ENCODE data around the gene ANKMY1.
"Not testable (repeated sequence)": the region's sequence is repeated elsewhere in the genome, so short reads cannot be mapped to it uniquely, and the experiment has no call there.

ANKMY1 gene

GRCh38 chr2:240563951-240564560, 6.3 kb upstream of the ANKMY1 start:
- POLR2A ChIA-PET, result interaction anchor here (1.7 to 3.8 kb wide), 2 partner anchors 22 to 23 kb away, joined by 9 to 46 read pairs; partner anchors contain the start of gene CAPN10
- Histone ChIP-seq H3K4me3 (ENCODE audit: low read depth, low read length) (no peak overlapping the region), H3K9me3 (ENCODE audit: control insufficient read depth, insufficient read depth, low read depth, low read length) (no peaks in the 10 kb centered on the region), H3K4me1 (ENCODE audit: control insufficient read depth, insufficient read depth, low read length) (peaks cover 8% of the 10 kb centered on the region), H3K27ac (ENCODE audit: extremely low read depth, low read depth, low read length) (no peak overlapping the region), H3K36me3 (ENCODE audit: control insufficient read depth in 2 of 2, insufficient read depth in 1 of 2, low read length in 2 of 2) (peaks cover 0 to 22% of the 10 kb centered on the region in 2 experiments; a peak in 1 of 3 replicates)
- TF ChIP-seq HOXD13 (CRISPR knock-in tag; IDR thresholded peaks at IDR 0.05; ENCODE audit: borderline replicate concordance), result no peak
- CTCF ChIA-PET, result interaction anchor here (0.5 to 3.8 kb wide), 4 partner anchors 16 to 50 kb away, joined by 4 to 33 read pairs (median 7); no protein-coding TSS in a partner anchor

GRCh38 chr2:240563231-240563630, 5.4 kb upstream of the ANKMY1 start:
- H3K9me3 ChIP-seq (ENCODE audit: control insufficient read depth, insufficient read depth, low read depth, low read length); H3K27ac ChIP-seq (ENCODE audit: extremely low read depth, low read depth, low read length); H3K4me3 ChIP-seq (ENCODE audit: low read depth, low read length); H3K4me1 ChIP-seq (ENCODE audit: control insufficient read depth, insufficient read depth, low read length): not testable (repeated sequence)
- H3K36me3 ChIP-seq (ENCODE audit: control insufficient read depth in 2 of 2, insufficient read depth in 1 of 2, low read length in 2 of 2), result peaks cover 0 to 27% of the 10 kb centered on the region in 2 experiments; a peak in 1 of 3 replicates
- ChIA-PET POLR2A (interaction anchor here (0.7 to 1.7 kb wide), 2 partner anchors 23 to 42 kb away, joined by 3 to 9 read pairs; partner anchors contain the start of gene CAPN10), CTCF (interaction anchor here (0.6 to 1.5 kb wide), 2 partner anchors 15 to 49 kb away, joined by 3 to 4 read pairs; no protein-coding TSS in a partner anchor)

GRCh38 chr2:240561325-240561971, 3.7 kb upstream of the ANKMY1 start:
- H3K4me1 ChIP-seq (ENCODE audit: control insufficient read depth, insufficient read depth, low read length), result peaks cover 5% of the 10 kb centered on the region
- CTCF ChIA-PET, result interaction anchor here (1.7 kb wide), 1 partner anchor 26 kb away, joined by 4 read pairs; no protein-coding TSS in a partner anchor
- peak; percentile 28; the same call in 1 of the 2 replicates for TF ChIP-seq ZBTB20 (tag by site-specific recombination; IDR thresholded peaks at IDR 0.05)
- TF ChIP-seq ZNF280D (tag by site-specific recombination; IDR thresholded peaks at IDR 0.05), result no peak
- TF ChIP-seq INSM2 (tag by site-specific recombination; IDR thresholded peaks at IDR 0.05), result no peak
- no peak for TF ChIP-seq HOXD13 (CRISPR knock-in tag; IDR thresholded peaks at IDR 0.05; ENCODE audit: borderline replicate concordance)
- TF ChIP-seq ZBTB11 (tag by site-specific recombination; conservative IDR thresholded peaks at IDR 0.05; ENCODE audit: low read depth), result 0 out of 2 replicates have a peak, but pooled peaks have one; percentile 7
- TF ChIP-seq SP3 (tag by site-specific recombination; IDR thresholded peaks at IDR 0.05), result peak; percentile 3; the same call in 1 of the 2 replicates
- no peak for TF ChIP-seq ZXDB (tag by site-specific recombination; IDR thresholded peaks at IDR 0.05)
- no peak for TF ChIP-seq ZNF791 (tag by site-specific recombination; IDR thresholded peaks at IDR 0.05)
- no peak for TF ChIP-seq ZNF121 (tag by site-specific recombination; IDR thresholded peaks at IDR 0.05)
- no peak for TF ChIP-seq ZBTB48 (tag by site-specific recombination; IDR thresholded peaks at IDR 0.05)
- TF ChIP-seq ZNF274 (IDR thresholded peaks at IDR 0.05; ENCODE audit: low read length), result no peak
- no peak for TF ChIP-seq ZNF274 (tag by site-specific recombination; IDR thresholded peaks at IDR 0.05; ENCODE audit: borderline replicate concordance)
- no peak for TF ChIP-seq YY1 (tag by site-specific recombination; IDR thresholded peaks at IDR 0.05)
- TF ChIP-seq ZNF561 (tag by site-specific recombination; IDR thresholded peaks at IDR 0.05; ENCODE audit: borderline replicate concordance), result no peak
- TF ChIP-seq SP7 (tag by site-specific recombination; IDR thresholded peaks at IDR 0.05), result 0 out of 2 replicates have a peak, but pooled peaks have one; percentile 18
- TF ChIP-seq WT1 (tag by site-specific recombination; IDR thresholded peaks at IDR 0.05), result no peak
- TF ChIP-seq ZNF558 (tag by site-specific recombination; IDR thresholded peaks at IDR 0.05), result no peak

More at GRCh38 chr2:240561325-240561971, 3.7 kb upstream of the ANKMY1 start:
- peak overlapping the region; percentile 48 for H3K4me3 ChIP-seq (ENCODE audit: low read depth, low read length)
- POLR2A ChIA-PET, result interaction anchor here (0.9 to 1.8 kb wide), 6 partner anchors 9 to 536 kb away, joined by 3 to 53 read pairs (median 5); partner anchors contain the start of genes CAPN10 and NDUFA10
- no peaks in the 10 kb centered on the region for H3K9me3 ChIP-seq (ENCODE audit: control insufficient read depth, insufficient read depth, low read depth, low read length)
- H3K27ac ChIP-seq (ENCODE audit: extremely low read depth, low read depth, low read length), result no peak overlapping the region; the same call in 1 of the 2 replicates
- H3K36me3 ChIP-seq (ENCODE audit: control insufficient read depth in 2 of 2, insufficient read depth in 1 of 2, low read length in 2 of 2), result peaks cover 0 to 29% of the 10 kb centered on the region in 2 experiments; a peak in 1 of 3 replicates

Measured in HEK293 (cell line).